ENCODE data around the gene IPO13. TPM values are rescaled to one million over a fixed set of nuclear protein-coding genes. Genes with fewer than 3 reads are reported as not detected.

The IPO13 gene
- total RNA-seq, 4 donors from 2014 or later = 21.1 to 48.1 (median 42.0) TPM

DNA sequence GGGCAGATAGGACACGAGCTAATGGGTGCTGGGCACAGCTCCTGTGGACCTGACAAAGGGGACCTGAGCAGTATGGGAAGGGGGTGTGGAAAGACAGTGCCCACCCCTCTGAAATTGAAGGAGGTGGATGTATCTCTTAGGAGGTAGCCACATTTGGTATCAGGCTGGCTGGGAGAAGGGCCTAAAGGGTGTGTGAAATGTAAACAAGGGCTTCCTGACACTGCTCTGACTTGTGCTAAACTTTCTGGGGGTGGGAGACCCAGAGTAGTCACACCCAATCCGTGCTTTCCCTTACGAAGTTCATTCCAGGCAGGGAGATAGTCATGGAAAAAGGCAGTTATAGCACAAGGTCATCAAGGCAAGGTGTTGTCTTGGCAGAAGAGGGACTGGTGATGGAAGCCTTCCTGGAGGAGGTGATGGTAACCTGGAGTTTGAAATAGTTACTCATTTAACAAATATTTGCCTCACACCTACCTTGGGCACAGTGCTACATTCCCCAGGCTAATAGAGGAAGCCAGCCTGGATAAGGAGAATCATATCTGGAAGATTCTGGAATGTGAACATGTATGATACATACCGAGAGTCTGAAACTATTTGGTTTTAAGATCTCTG is 39.3 kb downstream of the IPO13 start:
- no peak for DNase-seq
- Histone ChIP-seq H3K36me3 (no peaks in the 10 kb centered on the region), H3K27ac (no peak overlapping the region), H3K4me1 (peaks cover 5 to 8% of the 10 kb centered on the region in 2 donors), H3K27me3 (no peaks in the 10 kb centered on the region), H3K9me3 (no peaks in the 10 kb centered on the region), H3K4me3 (replicated peaks in 1 of 3) (no peak overlapping the region)
- no peak for TF ChIP-seq POLR2A (IDR thresholded peaks at IDR 0.05)
- TF ChIP-seq, protein P1, sequence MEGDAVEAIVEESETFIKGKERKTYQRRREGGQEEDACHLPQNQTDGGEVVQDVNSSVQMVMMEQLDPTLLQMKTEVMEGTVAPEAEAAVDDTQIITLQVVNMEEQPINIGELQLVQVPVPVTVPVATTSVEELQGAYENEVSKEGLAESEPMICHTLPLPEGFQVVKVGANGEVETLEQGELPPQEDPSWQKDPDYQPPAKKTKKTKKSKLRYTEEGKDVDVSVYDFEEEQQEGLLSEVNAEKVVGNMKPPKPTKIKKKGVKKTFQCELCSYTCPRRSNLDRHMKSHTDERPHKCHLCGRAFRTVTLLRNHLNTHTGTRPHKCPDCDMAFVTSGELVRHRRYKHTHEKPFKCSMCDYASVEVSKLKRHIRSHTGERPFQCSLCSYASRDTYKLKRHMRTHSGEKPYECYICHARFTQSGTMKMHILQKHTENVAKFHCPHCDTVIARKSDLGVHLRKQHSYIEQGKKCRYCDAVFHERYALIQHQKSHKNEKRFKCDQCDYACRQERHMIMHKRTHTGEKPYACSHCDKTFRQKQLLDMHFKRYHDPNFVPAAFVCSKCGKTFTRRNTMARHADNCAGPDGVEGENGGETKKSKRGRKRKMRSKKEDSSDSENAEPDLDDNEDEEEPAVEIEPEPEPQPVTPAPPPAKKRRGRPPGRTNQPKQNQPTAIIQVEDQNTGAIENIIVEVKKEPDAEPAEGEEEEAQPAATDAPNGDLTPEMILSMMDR (IDR thresholded peaks at IDR 0.05) = no peak
- WGBS, 2 donors = 80 to 85% methylated on average over 4 of the region's 4 CpGs
- intact Hi-C loops (cut with DNase I) = no loop called here

DNA sequence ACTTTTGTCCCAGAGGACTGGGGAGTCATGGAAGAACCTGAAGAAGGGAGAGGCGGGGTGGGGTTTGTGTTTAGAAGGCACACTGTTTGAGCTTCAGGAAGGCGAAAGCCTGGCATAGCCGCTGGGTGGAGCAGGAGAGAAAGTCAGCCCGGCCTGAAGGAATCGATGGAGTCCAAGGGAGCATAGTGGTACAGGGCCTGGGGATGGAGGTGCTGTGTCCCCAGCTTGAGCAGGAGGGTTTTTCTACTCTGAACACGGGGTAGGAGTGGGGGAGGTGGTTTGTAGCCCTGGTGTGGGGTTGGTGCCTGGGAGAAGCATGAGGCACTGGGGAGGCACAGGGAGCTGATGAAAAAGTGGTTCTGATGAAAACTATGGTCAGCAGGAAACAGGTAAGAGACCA is 40.0 kb downstream of the IPO13 start:
- no peaks in the 10 kb centered on the region for H3K27me3 ChIP-seq
- 77 to 81% methylated on average over 6 of the region's 6 CpGs for whole genome bisulfite sequencing, 2 donors
- H3K9me3 ChIP-seq = no peaks in the 10 kb centered on the region
- TF ChIP-seq POLR2A (IDR thresholded peaks at IDR 0.05) = no peak
- TF ChIP-seq, protein P1 (IDR thresholded peaks at IDR 0.05) = no peak
- H3K36me3 ChIP-seq = no peaks in the 10 kb centered on the region
- H3K27ac ChIP-seq = no peak overlapping the region
- H3K4me3 ChIP-seq (replicated peaks in 1 of 3) = no peak overlapping the region
- intact Hi-C loops (cut with DNase I) = no loop called here
- no peak for DNase-seq
- peaks cover 7 to 9% of the 10 kb centered on the region in 2 donors for H3K4me1 ChIP-seq

DNA sequence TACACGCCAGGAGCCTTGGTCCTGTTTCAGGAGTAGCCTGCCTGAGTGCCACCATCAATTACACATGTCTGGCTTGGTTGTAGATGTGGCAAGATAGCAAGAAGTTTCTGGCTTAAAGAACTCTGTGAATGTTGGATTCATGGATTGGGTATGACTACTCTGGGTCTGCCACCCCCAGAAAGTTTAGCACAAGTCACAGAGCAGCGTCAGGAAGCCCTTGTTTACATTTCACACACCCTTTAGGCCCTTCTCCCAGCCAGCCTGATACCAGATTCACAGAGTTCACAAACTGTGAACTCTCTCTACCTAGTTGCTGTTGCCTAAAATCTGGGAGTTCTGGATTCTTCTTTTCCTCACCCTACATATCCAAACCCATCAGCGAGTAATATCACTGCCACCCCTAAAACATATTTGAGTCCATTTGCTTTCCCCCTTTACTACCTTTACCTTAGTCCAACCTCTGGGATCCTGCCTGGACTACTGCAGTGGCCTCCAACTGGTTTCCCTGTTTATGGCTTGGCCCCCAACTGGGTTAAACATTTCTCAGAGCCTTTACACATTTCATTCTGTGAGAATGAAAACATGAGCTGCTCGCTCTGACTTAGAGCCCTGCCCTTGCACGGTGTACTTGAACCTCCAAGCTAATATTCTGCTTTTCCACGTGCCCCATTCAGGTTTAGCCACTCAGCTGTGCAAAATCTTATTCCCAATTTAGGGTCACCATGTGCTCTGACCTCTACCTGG is 40.6 kb downstream of the IPO13 start:
- Histone ChIP-seq H3K27me3 (no peaks in the 10 kb centered on the region), H3K4me1 (peaks cover 10 to 13% of the 10 kb centered on the region in 2 donors), H3K36me3 (no peaks in the 10 kb centered on the region), H3K27ac (no peak overlapping the region), H3K9me3 (no peaks in the 10 kb centered on the region), H3K4me3 (replicated peaks in 1 of 3) (no peak overlapping the region)
- TF ChIP-seq, protein P1 (IDR thresholded peaks at IDR 0.05) = no peak
- no peak for TF ChIP-seq POLR2A (IDR thresholded peaks at IDR 0.05)
- 81 to 84% methylated on average over 6 of the region's 6 CpGs for WGBS, 2 donors
- DNase-seq = no peak
- intact Hi-C loops (cut with DNase I) = no loop called here

DNA sequence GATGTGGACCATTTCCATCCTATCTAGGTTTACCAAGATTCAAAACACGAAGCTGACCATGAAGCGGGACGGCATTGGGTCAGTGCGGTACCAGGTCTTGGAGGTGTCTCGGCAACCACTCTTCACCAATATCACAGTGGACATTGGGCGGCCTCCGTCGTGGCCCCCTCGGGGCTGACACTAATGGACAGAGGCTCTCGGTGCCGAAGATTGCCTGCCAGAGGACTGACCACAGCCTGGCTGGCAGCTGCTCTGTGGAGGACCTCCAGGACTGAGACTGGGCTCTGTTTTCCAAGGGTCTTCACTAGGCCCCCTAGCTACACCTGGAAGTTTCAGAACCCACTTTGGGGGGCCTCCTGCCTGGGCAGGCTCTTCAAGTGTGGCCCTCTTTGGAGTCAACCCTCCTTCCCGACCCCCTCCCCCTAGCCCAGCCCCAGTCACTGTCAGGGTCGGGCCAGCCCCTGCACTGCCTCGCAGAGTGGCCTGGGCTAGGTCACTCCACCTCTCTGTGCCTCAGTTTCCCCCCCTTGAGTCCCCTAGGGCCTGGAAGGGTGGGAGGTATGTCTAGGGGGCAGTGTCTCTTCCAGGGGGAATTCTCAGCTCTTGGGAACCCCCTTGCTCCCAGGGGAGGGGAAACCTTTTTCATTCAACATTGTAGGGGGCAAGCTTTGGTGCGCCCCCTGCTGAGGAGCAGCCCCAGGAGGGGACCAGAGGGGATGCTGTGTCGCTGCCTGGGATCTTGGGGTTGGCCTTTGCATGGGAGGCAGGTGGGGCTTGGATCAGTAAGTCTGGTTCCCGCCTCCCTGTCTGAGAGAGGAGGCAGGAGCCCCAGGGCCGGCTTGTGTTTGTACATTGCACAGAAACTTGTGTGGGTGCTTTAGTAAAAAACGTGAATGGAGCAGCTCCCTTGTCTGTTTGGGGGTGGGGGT is 43.8 kb downstream of the IPO13 start:
- intact Hi-C loops (cut with DNase I) = no loop called here

More for the DNA sequence above, 43.8 kb downstream of the IPO13 start:
- no peaks in the 10 kb centered on the region for H3K27me3 ChIP-seq
- H3K4me1 ChIP-seq = peaks cover 15 to 17% of the 10 kb centered on the region in 2 donors
- no peaks in the 10 kb centered on the region for H3K36me3 ChIP-seq
- no peak for DNase-seq
- no peak for TF ChIP-seq POLR2A (IDR thresholded peaks at IDR 0.05)
- TF ChIP-seq, protein P1 (IDR thresholded peaks at IDR 0.05) = no peak
- WGBS, 2 donors = 76% methylated on average over 17 to 19 of the region's 19 CpGs
- peak overlapping the region; percentile 73 to 77 (median 76) for H3K27ac ChIP-seq
- H3K9me3 ChIP-seq = no peaks in the 10 kb centered on the region
- H3K4me3 ChIP-seq (replicated peaks in 1 of 3) = peak overlapping the region in 2 of 3 donors; percentile 36 to 53
